ENCODE results near the gene GTF2A1. TPM values are rescaled to one million over a fixed set of nuclear protein-coding genes. Genes with fewer than 3 reads are reported as not detected.

GTF2A1 gene
- total and polyA plus RNA-seq, 4 donors: 4.5 to 40.8 (median 16.7) TPM

DNA sequence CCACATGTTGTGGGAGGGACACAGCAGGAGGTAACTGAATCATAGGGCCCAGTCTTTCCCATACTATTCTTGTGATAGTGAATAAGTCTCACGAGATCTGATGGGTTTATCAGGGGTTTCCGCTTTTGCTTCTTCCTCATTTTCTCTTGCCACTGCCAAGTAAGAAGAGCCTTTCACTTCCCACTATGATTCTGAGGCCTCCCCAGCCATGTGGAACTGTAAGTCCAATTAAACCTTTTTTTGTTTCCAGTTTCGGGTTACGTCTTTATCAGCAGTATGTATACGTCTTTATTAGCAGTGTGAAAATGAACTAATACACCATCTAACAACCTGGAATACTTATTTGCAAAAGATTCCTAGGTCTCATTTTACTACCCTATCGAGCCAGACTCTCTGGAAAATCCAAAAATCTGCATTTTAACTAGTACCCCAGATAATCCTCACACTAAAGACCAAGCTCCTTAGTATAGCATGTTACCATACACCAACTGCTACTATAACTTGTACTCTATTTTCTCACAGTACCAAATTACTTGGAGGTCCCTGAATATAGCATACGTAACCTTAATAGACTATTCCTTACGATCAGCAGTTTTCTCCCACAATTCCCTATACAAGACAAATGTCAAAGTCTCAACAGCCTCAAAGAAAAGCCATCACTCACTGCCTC is 11.5 kb downstream of the GTF2A1 start:
- no peak for DNase-seq
- Histone ChIP-seq H3K9me3 (ENCODE audit: control insufficient read depth in 4 of 4, insufficient read depth in 3 of 4, low read length in 3 of 4) (peaks cover 0 to 2% (median 0%) of the 10 kb centered on the region in 4 donors), H3K4me3 (no peak overlapping the region), H3K27me3 (ENCODE audit: control insufficient read depth in 3 of 3, insufficient read depth in 3 of 3, low read length in 2 of 3) (no peaks in the 10 kb centered on the region), H3K4me1 (ENCODE audit: control insufficient read depth in 5 of 5, insufficient read depth in 5 of 5, low read length in 5 of 5) (peaks cover 0 to 7% (median 0%) of the 10 kb centered on the region in 5 donors), H3K27ac (ENCODE audit: low read depth in 1 of 2, low read length in 1 of 2) (no peak overlapping the region), H3K36me3 (ENCODE audit: control insufficient read depth in 4 of 4, insufficient read depth in 4 of 4, low read length in 4 of 4) (peaks cover 0 to 11% (median 5%) of the 10 kb centered on the region in 4 donors), H3K9ac (ENCODE audit: insufficient read depth in 1 of 2, low read length in 2 of 2) (no peak overlapping the region)
- ATAC-seq (ENCODE audit: insufficient read depth, low FRiP score): no peak
- WGBS, 2 donors: 63 to 71% methylated on average over 8 of the region's 8 CpGs
- TF ChIP-seq, protein P1, sequence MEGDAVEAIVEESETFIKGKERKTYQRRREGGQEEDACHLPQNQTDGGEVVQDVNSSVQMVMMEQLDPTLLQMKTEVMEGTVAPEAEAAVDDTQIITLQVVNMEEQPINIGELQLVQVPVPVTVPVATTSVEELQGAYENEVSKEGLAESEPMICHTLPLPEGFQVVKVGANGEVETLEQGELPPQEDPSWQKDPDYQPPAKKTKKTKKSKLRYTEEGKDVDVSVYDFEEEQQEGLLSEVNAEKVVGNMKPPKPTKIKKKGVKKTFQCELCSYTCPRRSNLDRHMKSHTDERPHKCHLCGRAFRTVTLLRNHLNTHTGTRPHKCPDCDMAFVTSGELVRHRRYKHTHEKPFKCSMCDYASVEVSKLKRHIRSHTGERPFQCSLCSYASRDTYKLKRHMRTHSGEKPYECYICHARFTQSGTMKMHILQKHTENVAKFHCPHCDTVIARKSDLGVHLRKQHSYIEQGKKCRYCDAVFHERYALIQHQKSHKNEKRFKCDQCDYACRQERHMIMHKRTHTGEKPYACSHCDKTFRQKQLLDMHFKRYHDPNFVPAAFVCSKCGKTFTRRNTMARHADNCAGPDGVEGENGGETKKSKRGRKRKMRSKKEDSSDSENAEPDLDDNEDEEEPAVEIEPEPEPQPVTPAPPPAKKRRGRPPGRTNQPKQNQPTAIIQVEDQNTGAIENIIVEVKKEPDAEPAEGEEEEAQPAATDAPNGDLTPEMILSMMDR (IDR thresholded peaks at IDR 0.05; ENCODE audit: control extremely low read depth, extremely low read depth): no peak

DNA sequence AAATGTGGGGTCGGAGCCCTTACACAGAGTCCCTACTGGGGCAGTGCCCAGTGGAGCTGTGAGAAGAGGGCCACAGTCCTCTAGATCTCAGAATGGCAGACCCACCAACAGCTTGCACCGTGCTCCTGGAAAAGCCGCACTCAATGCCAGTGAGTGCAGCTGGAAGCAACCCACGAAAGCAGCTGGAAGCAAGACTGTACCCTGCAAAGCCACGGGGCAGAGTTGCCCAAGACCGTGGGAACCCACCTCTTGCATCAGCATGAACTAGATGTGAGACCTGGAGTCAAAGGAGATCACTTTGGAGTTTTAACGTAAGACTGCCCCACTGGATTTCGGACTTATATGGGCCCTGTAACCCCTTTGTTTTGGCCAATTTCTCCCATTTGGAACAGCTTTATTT is 12.3 kb downstream of the GTF2A1 start:
- H3K9ac ChIP-seq (ENCODE audit: insufficient read depth in 1 of 2, low read length in 2 of 2): no peak overlapping the region
- TF ChIP-seq, protein P1 (IDR thresholded peaks at IDR 0.05; ENCODE audit: control extremely low read depth, extremely low read depth): no peak
- H3K27me3 ChIP-seq (ENCODE audit: control insufficient read depth in 3 of 3, insufficient read depth in 3 of 3, low read length in 2 of 3): no peaks in the 10 kb centered on the region
- H3K36me3 ChIP-seq (ENCODE audit: control insufficient read depth in 4 of 4, insufficient read depth in 4 of 4, low read length in 4 of 4): peaks cover 0 to 14% (median 7%) of the 10 kb centered on the region in 4 donors
- WGBS, 2 donors: 60 to 82% methylated on average over 8 of the region's 8 CpGs
- DNase-seq (no peak), ATAC-seq (ENCODE audit: insufficient read depth, low FRiP score) (no peak)
- peaks cover 0 to 7% (median 0%) of the 10 kb centered on the region in 5 donors for H3K4me1 ChIP-seq (ENCODE audit: control insufficient read depth in 5 of 5, insufficient read depth in 5 of 5, low read length in 5 of 5)
- no peak overlapping the region for H3K27ac ChIP-seq (ENCODE audit: low read depth in 1 of 2, low read length in 1 of 2)
- no peak overlapping the region for H3K4me3 ChIP-seq
- H3K9me3 ChIP-seq (ENCODE audit: control insufficient read depth in 4 of 4, insufficient read depth in 3 of 4, low read length in 3 of 4): peaks cover 0 to 2% (median 0%) of the 10 kb centered on the region in 4 donors

DNA sequence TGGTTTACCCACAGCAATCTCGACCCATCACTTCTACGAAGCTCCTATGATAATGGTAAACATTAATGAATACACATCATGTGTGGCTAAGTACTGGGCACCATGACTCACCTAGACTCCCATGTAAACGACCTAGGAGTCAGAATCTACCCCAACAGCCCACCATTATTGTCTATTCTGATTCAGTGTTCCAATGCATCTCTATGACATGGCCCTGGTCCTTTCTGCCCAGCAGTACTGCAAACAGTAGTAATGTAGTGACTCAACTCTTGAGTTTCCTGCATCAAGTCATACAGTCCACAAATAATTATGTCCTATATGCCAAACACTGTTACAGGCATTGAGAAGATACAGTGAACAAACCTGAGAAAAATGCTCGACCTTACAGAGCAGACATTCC is 14.6 kb downstream of the GTF2A1 start:
- peaks cover 3 to 30% (median 14%) of the 10 kb centered on the region in 4 donors for H3K36me3 ChIP-seq (ENCODE audit: control insufficient read depth in 4 of 4, insufficient read depth in 4 of 4, low read length in 4 of 4)
- WGBS, 2 donors: 89 to 96% methylated on average over 4 of the region's 4 CpGs
- TF ChIP-seq, protein P1 (IDR thresholded peaks at IDR 0.05; ENCODE audit: control extremely low read depth, extremely low read depth): no peak
- H3K9me3 ChIP-seq (ENCODE audit: control insufficient read depth in 4 of 4, insufficient read depth in 3 of 4, low read length in 3 of 4): peaks cover 0 to 2% (median 0%) of the 10 kb centered on the region in 4 donors
- H3K27me3 ChIP-seq (ENCODE audit: control insufficient read depth in 3 of 3, insufficient read depth in 3 of 3, low read length in 2 of 3): no peaks in the 10 kb centered on the region
- H3K9ac ChIP-seq (ENCODE audit: insufficient read depth in 1 of 2, low read length in 2 of 2): no peak overlapping the region
- ATAC-seq (ENCODE audit: insufficient read depth, low FRiP score) (no peak), DNase-seq (no peak)
- H3K4me1 ChIP-seq (ENCODE audit: control insufficient read depth in 5 of 5, insufficient read depth in 5 of 5, low read length in 5 of 5): peaks cover 0 to 7% (median 0%) of the 10 kb centered on the region in 5 donors
- H3K27ac ChIP-seq (ENCODE audit: low read depth in 1 of 2, low read length in 1 of 2): peak overlapping the region in 1 of 2 donors; percentile 54
- no peak overlapping the region for H3K4me3 ChIP-seq

Data from lung (tissue), 12 donors.